DMS53 treated with DMSO at 0.1 percent for 48 hours (cell line): ENCODE data around the gene DHRS12.

ENCODE experiments used
- DNase-seq: peaks from one replicate; lab custom pipeline; 2025; ENCODE audit not compliant: unreplicated experiment; lab: John Stamatoyannopoulos, UW

The DHRS12 gene

DNA sequence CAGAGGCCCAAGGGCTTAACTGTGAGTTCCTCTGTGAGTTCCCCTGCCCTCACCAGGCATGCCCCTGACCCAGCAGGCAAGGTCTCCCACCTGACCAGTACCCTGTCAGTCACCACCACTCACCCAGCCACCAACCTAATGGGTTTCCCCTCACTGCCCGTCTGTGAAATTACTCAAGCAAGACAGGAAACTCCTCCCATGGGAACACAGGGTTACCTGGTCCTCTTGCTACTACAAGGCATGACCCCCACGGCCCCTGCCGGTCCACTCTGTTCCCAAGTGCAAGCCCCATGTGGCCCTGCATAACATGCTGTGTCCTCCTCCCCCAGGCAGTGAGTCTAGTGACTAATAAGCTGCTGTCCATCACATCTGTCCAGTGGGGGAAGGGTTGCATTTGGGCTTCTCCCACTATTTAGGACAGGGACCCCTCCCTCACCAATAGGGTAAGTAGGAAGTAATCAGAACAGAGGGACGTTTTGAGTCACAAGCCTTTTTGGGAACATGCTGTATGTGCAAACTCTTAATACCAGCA is 8.0 kb upstream of the DHRS12 start:
- no peak for DNase-seq

DNA sequence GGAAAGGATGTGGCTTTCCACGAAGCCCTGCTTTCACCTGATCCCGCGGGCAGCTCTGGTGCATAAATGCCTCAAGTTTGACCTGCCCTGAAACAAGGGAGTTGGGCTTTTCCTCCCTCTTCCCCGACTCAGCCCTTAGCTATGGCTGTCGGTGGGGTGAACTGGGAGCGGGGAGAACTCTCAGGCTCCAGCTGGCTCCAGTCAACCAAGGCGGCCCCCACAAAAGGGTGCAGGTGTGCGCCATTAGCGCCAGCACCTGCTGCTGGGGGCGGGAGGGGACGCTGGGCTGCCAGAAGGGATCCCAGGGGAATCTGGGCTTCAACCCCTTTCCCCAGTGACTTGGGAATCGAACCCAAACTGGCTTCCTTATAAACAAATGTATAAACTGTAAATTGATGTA is 7.1 kb upstream of the DHRS12 start:
- DNase-seq, result no peak

DNA sequence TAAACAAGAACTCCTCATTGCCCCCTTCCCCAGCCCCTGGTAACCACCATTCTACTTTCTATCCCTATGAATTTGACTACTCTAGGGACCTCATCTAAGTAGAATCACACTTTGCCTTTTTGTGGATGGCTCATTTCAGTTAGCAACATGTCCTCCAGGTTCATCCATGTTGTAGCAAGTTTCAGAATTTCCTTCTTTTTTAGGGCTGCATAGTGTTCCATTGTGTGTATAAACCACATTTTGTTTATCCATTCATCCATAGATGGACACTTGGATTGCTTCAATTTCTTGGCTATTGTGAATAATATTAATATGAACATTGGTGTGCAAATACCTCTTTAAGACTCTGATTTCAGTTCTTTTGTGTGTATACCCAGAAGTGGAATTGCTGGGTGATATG is 4.8 kb upstream of the DHRS12 start:
- DNase-seq, result no peak

DNA sequence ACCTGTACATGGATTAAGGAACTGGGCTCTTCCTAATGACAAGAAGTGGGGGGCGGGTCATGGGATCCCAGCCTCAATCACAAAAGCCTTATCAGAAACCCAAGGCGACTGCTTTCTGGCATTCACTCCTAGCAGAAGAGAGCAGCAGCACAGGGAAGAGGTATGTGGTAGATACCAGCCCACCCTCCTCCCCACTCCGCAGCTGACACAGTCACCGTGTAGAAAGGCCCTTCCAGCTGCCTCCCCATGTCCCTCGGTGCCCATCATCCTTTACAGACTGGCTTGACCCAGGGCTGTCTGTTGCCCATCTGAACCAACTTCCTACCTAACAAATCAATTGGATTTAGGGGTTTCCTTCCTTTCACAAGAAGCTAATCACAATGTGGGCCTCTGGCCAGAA is 3.1 kb upstream of the DHRS12 start:
- no peak for DNase-seq

DNA sequence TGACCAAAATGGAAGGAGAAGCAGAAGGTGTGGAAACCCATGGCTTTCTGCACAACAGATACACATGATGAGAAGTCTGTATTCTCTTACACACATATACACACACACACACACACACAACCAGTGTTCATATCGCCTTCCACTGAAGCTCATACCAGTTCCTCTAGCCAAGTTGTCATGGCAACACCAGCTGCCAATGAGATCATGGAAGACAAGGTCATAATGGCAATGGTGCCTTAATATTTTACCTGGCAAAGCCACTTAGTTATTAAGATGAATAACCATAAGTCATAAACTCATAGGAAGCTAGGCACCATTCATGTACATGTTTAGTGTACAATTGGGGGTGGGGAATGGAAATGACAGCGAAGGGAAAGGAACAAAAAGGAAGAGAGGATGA is 2.6 kb upstream of the DHRS12 start:
- peak; percentile 31 for DNase-seq

DNA sequence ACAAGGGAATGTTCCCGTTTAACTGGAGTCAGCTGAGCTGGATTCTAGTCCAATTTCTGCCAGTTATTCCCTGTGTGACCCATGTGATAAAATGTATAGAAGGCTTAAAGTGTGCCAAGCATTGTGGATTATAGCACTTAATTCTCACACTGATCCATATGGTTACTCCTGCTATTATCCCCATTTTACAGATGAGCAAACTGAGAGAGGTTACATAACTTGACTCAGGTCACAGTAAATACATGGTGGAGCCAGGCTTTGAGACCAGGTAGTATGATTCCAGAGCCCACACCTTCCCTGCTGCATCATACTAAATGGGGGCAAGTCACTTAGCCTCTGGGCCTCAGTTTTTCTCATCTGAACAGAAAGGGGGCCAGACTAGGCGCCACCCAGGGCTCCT is 2.0 kb upstream of the DHRS12 start:
- DNase-seq, result no peak

DNA sequence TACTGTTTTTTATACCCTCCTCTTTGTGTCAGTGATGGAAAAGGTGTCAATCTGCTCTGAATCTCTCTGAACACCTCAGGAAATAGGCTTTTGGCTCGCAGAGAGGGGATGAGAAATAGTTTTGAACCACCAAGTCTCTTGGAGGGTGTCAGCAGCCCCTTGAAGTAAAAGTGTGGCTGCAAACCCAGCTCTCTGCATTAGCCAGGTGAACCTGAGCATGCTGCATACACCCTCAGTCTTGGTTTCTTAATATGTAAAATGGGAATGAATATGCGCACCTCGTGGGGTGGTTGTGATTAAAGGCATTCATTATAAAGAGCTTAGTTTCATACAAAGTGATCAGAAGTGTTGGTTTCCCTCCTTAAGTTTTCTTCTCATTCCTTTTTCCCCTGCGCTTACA is 1.4 kb upstream of the DHRS12 start:
- DNase-seq, result no peak

DNA sequence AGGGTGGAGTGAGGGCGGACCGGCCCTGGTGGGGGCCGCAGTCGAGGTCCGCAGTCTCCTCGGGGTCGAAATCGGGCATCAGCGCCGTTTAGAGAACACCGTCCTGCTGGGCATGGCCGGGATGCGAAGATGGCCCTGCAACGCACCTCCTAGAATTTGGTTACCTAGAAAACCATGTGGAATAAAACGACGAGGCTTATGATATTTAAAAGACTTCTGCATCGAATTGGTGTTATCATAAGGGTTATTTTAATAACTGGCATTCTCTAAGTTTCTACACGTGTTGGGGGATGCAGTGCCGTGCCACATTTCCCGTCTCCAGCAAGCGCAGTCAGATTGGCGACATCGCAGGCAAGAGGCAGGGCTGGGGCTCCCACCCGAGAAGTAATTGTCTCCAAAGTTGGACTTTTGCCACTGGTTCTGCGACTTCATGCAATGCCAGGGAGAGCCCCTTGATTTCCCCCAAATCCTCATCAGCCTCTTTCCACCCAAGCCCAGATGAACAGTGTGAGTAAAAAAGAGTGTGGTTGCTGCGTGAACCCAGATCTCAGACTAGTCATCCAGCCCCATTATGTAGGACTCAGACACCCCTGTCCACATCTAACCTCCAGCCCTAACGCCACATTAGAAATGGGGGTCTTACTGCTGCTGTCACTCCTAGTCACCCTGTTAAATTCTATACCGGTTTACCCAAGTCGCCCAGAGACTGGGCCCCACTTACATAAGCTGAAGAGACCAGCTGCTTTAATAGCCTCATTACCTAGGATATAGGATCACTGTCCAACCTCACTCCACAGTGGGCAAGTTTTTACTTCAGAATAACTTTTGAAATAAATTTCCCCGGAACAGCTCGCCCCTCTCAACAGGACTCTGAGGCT is 571 bp upstream of the DHRS12 start:
- peak; percentile 35 for DNase-seq

DNA sequence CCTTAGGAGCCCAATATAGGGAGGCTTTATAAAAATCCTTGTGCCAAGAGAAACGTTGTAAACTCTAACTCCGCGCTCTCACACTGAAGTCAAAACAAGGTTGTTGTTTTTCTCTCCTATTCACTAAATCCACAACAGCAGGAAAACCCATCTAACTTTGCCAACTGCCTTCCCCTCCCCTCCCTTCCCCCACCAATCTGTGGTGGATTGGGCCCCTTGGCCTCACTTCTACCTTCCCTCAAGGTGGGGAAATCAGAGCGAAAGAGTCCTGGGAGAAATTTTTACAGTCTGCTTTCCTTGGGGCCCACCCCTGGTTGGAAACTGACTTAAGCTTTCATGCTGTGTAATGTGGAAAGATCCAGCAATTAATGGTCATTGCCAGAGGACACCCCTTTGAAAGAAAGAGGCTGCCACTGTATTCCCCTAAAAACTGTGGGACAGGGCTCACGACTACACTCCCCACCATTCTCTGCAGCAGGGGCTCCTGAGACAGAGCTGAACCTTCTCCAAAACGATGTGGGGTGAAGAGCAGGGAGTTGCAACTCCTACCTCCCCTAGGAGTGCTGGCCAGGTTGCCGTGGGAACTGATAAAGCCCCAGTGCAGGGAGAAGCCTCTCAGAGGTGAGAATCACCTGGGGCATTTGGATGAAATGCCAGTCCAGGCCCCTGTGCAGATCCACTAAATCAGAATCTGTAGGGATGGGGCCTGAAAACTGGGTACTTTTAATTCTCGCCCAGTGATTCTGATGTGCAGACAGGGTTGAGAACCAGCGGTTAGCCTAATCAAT is 1.1 kb downstream of the DHRS12 start:
- DNase-seq, result no peak

DNA sequence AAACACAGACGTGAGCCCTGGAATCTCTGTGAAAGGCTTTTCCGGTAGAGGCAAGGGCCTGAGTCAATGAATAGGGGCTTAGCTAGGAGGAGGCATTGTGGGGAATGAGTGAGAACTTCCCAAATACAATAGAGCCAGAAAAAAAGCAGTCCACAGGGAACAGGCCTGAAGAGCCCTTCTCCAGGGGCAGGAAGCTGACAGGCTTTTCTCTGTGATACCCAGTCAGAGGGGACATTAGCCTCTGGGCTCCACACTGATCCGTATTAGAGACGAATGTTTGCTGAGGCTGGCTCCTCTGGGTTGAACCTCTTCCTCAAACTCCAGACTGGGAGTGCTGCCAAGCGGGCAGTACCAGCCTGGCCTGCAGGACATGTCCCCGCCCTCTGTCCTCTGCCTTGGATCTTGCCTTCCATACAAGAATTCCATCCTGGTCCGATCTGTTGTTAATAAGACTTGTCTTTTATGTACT is 2.3 kb downstream of the DHRS12 start:
- peak; percentile 71 for DNase-seq

DNA sequence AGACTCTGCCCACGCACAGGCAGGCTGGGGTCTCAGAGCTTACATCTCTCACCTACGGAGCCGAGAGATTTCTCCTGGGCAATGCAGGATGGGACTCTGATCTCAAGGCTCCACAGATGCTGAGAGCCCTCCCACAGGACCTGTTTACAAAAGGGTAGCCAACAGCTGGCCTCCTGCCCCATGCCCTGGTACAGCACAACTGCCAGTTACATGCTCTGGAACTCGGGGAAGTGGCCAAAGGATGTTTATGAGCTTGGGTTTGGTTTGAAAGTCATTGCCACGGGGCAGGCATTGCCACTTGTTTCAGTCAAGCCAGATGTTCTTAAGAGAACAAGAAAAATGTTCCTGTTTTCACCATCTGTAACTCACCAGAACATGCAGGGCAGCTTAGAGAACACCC is 3.5 kb downstream of the DHRS12 start:
- no peak for DNase-seq

DNA sequence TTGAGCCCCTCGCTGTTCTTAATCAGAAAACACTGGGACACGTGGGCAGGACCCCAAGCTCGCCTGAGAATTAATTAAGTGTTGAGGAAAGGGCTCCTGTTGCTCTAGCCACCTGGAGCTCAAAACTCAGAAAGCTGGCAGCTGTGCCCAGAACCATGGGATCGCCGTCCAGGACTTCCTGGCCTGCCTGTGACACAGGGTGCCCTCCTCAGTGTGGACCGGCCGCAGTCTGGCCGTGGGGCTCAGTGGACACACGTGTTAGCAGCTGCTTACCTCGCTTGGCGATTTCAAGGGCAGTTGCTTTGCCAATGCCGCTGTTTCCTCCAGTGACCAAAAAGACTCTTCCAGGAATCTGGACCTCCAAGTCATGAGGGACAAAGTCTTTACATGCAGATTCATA is 4.7 kb downstream of the DHRS12 start:
- no peak for DNase-seq

DNA sequence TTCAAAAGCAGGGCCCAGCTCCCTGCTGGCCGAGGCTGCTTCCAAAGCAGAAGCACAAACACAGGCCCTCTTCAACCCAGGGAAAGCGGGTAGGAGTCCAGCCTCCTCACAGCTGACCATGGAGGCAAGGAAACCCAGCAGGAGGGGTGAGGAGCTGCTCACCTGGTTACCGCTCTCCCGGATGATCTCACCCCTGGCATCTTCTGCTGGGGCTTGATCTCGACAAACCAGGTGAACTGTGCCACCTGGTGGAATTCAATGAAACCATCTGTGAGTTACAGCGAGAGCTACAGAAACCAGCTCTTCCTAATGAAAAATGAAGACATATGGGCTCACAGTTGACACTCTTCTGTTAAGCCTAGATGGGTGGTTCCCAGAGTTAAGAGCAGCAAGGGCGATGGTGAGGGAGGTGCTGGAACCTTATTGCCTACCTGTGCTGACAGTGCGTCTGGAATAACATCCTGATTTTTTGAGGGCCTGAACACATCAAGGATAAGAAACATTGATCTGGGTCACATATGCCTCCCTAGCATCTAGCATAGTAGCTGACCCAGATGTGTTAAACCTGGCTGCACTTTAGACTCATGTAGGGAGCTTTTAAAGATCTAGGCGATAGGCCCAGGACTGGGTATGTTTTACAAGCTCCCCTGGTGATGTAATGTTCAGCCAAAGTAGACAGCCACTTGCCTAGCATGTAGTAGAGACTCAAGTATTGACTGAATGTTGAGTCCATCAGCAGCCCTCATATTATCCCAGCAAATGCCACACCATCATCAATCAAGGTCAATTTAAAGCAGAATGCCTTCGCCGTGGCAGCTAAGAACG is 6.1 kb downstream of the DHRS12 start:
- DNase-seq, result peak; percentile 94

DNA sequence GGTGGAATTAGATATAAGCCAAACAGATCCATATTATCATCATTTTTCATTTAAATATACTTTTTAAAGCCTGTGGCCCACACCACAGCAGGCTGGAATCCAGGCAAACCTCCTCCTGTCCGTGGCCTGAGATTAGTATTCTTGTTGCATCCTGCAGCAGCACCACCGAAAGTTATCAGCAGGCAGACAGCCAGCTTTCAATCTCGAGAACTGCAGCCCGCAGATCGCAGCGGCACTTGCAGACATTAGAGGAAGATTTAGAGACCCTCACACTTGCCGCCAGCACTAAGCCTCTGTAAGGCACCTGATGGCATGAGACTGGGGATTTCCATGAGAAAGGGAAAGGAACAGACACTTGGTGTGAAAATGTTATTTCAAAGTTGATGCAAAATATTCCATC is 7.4 kb downstream of the DHRS12 start:
- DNase-seq, result no peak

DNA sequence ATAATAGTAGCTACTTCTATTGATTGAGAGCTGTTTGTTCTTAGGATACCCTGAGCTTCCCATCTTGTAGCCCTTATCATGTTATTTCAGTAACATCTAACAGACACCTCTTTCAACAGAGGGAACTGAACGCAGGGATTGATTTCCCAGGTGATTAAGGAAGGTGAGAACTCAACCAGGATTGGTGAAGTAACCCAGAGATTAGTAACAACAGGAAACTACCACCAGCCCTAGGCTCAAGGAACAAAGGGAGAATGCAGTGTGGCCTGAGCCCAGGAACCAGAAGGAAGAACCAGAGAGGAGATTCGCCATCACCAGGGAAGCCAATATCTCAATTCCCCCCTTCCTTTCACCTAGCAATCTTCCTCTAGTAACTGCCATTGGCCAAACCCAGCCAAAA is 8.5 kb downstream of the DHRS12 start:
- DNase-seq, result no peak

DNA sequence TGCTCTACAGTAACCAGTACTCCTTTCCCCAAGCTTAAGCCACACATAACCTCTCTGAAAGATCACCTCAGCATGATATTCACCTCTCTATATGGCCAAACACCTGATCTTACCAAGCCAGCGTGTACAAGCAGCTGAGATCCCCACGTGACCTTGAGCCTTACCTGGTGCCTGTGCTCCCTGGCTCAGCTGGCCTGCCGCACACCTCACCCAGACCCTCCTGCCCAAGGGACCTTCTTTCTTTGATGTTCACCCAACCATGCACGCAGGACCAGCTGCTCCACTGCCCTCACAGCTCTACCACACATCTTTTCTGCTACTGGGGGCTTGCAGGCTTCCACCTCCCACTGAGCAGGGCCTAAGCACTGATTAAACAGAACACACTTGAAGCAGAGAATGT is 9.0 kb downstream of the DHRS12 start:
- DNase-seq, result peak; percentile 63

DNA sequence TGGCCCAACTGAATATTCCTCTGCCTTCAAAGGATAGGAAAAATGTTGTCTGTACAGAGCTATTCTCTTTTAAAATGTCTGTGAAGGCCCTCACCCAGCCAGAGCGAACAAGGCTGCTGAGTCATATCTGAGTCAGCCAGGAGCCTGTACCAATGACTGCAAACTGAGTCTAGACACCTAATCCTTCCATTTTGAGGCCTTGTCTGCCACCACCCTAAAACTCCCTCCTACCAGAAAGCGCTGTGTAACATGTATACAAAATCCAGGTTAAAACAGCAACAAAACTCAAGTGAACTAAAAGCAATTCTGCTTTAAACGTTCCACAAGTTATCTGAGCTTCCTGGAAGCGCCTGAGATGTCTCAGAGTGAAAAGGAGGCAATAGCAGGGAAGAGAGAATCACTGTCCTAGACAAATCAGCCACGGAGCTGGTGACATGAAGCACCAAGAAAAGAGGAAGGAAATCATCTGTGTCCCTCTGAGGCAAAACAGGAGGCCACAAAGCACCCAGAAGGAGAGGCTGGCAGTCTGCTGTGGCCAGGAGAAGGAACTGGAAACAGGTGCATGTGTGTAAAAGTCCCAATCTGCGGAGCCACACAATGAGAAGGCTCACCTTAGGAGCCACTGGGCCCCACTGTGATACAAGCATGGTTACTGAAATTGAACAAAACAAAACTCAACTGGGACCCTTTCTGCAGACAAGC is 10.2 kb downstream of the DHRS12 start:
- DNase-seq, result peak; percentile 57

DNA sequence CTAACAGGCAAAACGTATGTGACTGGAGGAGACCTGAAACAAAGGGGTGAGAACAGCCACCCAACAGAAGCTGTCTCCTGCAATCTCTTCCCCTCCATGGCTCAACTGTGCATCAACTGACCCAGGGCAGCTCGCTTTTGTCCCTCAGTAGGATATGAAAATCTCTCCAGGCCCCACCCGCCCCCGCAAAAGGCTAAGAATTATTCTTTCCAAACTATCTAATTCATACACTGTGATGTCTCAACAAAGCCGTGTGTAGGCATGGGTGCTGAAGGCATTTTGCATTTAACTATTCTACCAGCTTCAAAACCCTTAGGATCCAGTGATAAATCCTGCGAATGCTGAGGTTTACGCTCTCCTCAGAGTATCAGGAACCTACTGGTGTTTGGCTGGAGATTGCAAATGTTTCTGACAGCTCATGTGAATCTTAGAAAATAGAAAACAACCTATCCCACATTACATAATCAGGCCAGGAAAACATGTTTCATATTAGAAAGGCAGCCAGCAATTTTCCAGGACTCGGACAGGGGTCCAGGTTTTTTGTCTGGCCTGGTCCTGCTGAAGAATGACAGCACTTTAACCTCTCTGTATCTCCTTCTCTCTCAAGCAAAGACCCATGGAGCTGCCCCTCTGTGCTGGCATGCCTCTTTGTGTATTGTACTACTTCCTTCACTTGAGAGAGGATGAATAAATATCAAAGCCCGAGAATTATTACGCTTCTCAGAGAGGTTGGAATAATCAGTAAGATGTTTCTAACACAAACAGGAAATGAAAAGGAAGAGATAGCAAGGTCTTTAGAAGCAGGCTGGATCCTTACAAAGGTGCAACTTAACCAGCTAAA is 17.3 kb downstream of the DHRS12 start:
- DNase-seq, result no peak

DNA sequence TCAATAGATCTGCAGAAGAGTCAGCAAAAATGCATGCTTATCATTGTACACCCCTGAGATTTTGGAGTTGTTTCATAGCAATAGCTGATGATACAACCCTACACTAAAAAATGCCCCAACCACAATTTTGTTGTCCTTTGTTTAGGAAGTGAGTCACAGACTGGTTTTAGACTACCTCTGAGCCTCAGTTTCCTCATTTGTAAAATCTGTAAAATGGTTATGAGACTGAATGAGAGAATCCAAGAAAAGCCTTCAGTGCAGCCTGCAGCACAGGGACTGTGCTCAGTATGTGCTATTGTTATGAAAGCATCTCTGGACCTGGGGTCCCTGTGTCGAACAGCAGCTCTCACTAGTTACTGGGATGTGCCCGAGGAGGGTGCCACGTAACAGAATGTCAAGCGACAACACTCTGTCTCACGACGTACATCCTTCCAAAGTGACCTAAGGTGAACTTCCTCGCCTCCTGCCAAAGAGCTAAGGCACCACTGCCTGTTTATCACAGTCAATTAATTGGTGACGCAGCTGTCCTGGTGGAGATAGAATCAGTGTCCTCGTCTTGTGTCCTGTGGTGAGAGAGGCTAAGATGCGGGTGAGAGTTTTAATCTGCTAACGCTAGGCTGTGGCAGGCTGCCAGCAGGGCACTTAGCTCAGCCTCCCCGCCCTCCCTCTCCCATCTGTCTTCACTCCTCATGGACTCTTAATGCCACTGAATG is 18.1 kb downstream of the DHRS12 start:
- peak; percentile 9 for DNase-seq
